Activated CD4-positive, alpha-beta T cell treated with anti-CD3 and anti-CD28 coated beads for 36 hours (primary cell): ENCODE measurements around the gene CKAP4. TPM values are rescaled to one million over a fixed set of nuclear protein-coding genes. Genes with fewer than 3 reads are reported as not detected.

Source experiments
- ATAC-seq: fragments of 200-7000 bp; cut with Tn5 transposase; one replicate; pipeline ENCODE4 v1.10.0; 2021; ENCODE audit warnings: mild to moderate bottlenecking, moderate library complexity
- CTCF ChIA-PET: fragments of 350-600 bp; sonication (Branson Sonifier 250); formaldehyde crosslinking; loops from one replicate; lab custom pipeline; 2021; ENCODE audit warnings: antibody characterized with exemption; lab: Charles Lee
- POLR2A ChIA-PET: fragments of 350-600 bp; sonication (Branson Sonifier 250); formaldehyde crosslinking; loops from one replicate; lab custom pipeline; 2021; ENCODE audit warnings: antibody characterized with exemption, inconsistent platforms; lab: Charles Lee
- DNase-seq: peaks from one replicate; pipeline ENCODE4 v3.0.0-alpha.2; 2020
- H3K27ac Mint-ChIP-seq: one replicate; pipeline ENCODE4 v1.8.0; 2021; ENCODE audit warnings: mixed read lengths
- H3K27me3 Mint-ChIP-seq: one replicate; pipeline ENCODE4 v1.8.0; 2021; ENCODE audit warnings: mixed read lengths
- H3K36me3 Mint-ChIP-seq: one replicate; pipeline ENCODE4 v1.8.0; 2021; ENCODE audit warnings: low read depth, mixed read lengths
- H3K4me1 Mint-ChIP-seq: one replicate; pipeline ENCODE4 v1.8.0; 2021; ENCODE audit warnings: mixed read lengths
- H3K4me3 Mint-ChIP-seq: one replicate; pipeline ENCODE4 v1.8.0; 2021; ENCODE audit warnings: mild to moderate bottlenecking, moderate library complexity, mixed read lengths
- H3K9me3 Mint-ChIP-seq: one replicate; pipeline ENCODE4 v1.8.0; 2021; ENCODE audit warnings: low read depth, mixed read lengths
- intact Hi-C, 2 experiments: fragments of 100-400 bp; cut with DNase I in 1 of 2; cut with micrococcal nuclease in 1 of 2; formaldehyde crosslinking; loops; one replicate each; pipeline versions ENCODE4 v1.14.2 to v1.15.1; 2022 to 2024; cut with DNase I, micrococcal nuclease
- total RNA-seq, 2 experiments: library from RNA; stranded (reverse); gene quantifications; one replicate each; pipeline ENCODE4 v1.2.3, GENCODE V29; 2021

CKAP4 gene
- total RNA-seq, 2 experiments from 2014 or later: 13.7 to 15.6 TPM

GRCh38 chr12:106274575-106275121, 26.8 kb upstream of the CKAP4 start:
- CTCF ChIA-PET: interaction anchor here (2.1 kb wide), 1 partner anchor 46 kb away, joined by 7 read pairs; no protein-coding TSS in a partner anchor
- POLR2A ChIA-PET: no interaction called here
- Mint-ChIP-seq H3K4me3 (no peak overlapping the region), H3K27ac (no peak overlapping the region), H3K4me1 (no peaks in the 10 kb centered on the region), H3K36me3 (no peaks in the 10 kb centered on the region), H3K9me3 (no peaks in the 10 kb centered on the region), H3K27me3 (no peaks in the 10 kb centered on the region)
- DNase-seq (no peak), ATAC-seq (no peak)
- intact Hi-C loops: no loop called here

GRCh38 chr12:106274012-106274411, 26.2 kb upstream of the CKAP4 start:
- no peaks in the 10 kb centered on the region for H3K27me3 Mint-ChIP-seq
- no peak for DNase-seq
- intact Hi-C loops: no loop called here
- H3K36me3 Mint-ChIP-seq: no peaks in the 10 kb centered on the region
- CTCF ChIA-PET: no interaction called here
- no peak overlapping the region for H3K4me3 Mint-ChIP-seq
- no peak overlapping the region for H3K27ac Mint-ChIP-seq
- H3K4me1 Mint-ChIP-seq: no peaks in the 10 kb centered on the region
- POLR2A ChIA-PET: no interaction called here
- H3K9me3 Mint-ChIP-seq: no peaks in the 10 kb centered on the region
- no peak for ATAC-seq

- POLR2A ChIA-PET: no interaction called here
- Mint-ChIP-seq H3K9me3 (no peaks in the 10 kb centered on the region), H3K4me1 (no peaks in the 10 kb centered on the region), H3K4me3 (no peak overlapping the region), H3K27me3 (no peaks in the 10 kb centered on the region), H3K36me3 (no peaks in the 10 kb centered on the region), H3K27ac (no peak overlapping the region)
- DNase-seq (no peak), ATAC-seq (no peak)
- CTCF ChIA-PET: interaction anchor here (1.9 kb wide), 1 partner anchor 50 kb away, joined by 5 read pairs; no protein-coding TSS in a partner anchor
- intact Hi-C loops: no loop called here
Observed at GRCh38 chr12:106273491-106273890, 25.7 kb upstream of the CKAP4 start.

GRCh38 chr12:106271575-106272505, 24.0 kb upstream of the CKAP4 start:
- CTCF ChIA-PET: interaction anchor here (0.7 to 1.9 kb wide), 5 partner anchors 11 to 851 kb away, joined by 3 to 6 read pairs (median 3); no protein-coding TSS in a partner anchor
- ATAC-seq (no peak), DNase-seq (no peak)
- Mint-ChIP-seq H3K9me3 (no peaks in the 10 kb centered on the region), H3K27me3 (no peaks in the 10 kb centered on the region), H3K36me3 (no peaks in the 10 kb centered on the region), H3K4me1 (peaks cover 4% of the 10 kb centered on the region), H3K27ac (no peak overlapping the region), H3K4me3 (no peak overlapping the region)
- POLR2A ChIA-PET: interaction anchor here (0.7 kb wide), 1 partner anchor 10 kb away, joined by 3 read pairs; no protein-coding TSS in a partner anchor
- intact Hi-C loops: no loop called here

GRCh38 chr12:106269150-106269771, 21.4 kb upstream of the CKAP4 start:
- H3K4me1 Mint-ChIP-seq: peaks cover 4% of the 10 kb centered on the region
- DNase-seq (no peak), ATAC-seq (no peak)
- no peaks in the 10 kb centered on the region for H3K9me3 Mint-ChIP-seq
- no peaks in the 10 kb centered on the region for H3K36me3 Mint-ChIP-seq
- no peaks in the 10 kb centered on the region for H3K27me3 Mint-ChIP-seq
- no peak overlapping the region for H3K4me3 Mint-ChIP-seq
- ChIA-PET POLR2A (no interaction called here), CTCF (interaction anchor here (1.3 to 1.4 kb wide), 2 partner anchors 13 to 45 kb away, joined by 5 to 8 read pairs; no protein-coding TSS in a partner anchor)
- intact Hi-C loops: no loop called here
- H3K27ac Mint-ChIP-seq: no peak overlapping the region

- ChIA-PET CTCF (interaction anchor here (1.9 kb wide), 1 partner anchor 15 kb away, joined by 8 read pairs; no protein-coding TSS in a partner anchor), POLR2A (no interaction called here)
- intact Hi-C loops: no loop called here
- Mint-ChIP-seq H3K4me3 (no peak overlapping the region), H3K9me3 (no peaks in the 10 kb centered on the region), H3K36me3 (no peaks in the 10 kb centered on the region), H3K27me3 (no peaks in the 10 kb centered on the region), H3K4me1 (peaks cover 4% of the 10 kb centered on the region), H3K27ac (no peak overlapping the region)
- no peak for ATAC-seq
- no peak for DNase-seq
Observed at GRCh38 chr12:106267535-106267934, 19.7 kb upstream of the CKAP4 start.

- DNase-seq: no peak
- ChIA-PET CTCF (interaction anchor here (0.8 to 1.8 kb wide), 2 partner anchors 13 to 38 kb away, joined by 3 to 5 read pairs; no protein-coding TSS in a partner anchor), POLR2A (no interaction called here)
- Mint-ChIP-seq H3K9me3 (no peaks in the 10 kb centered on the region), H3K27me3 (no peaks in the 10 kb centered on the region), H3K27ac (no peak overlapping the region), H3K4me1 (peaks cover 4% of the 10 kb centered on the region), H3K36me3 (no peaks in the 10 kb centered on the region), H3K4me3 (no peak overlapping the region)
- intact Hi-C loops: no loop called here
- no peak for ATAC-seq
Observed at GRCh38 chr12:106265116-106265515, 17.3 kb upstream of the CKAP4 start.

GRCh38 chr12:106258935-106259334, 11.1 kb upstream of the CKAP4 start:
- ATAC-seq (no peak), DNase-seq (no peak)
- Mint-ChIP-seq H3K36me3 (no peaks in the 10 kb centered on the region), H3K4me3 (no peak overlapping the region), H3K9me3 (no peaks in the 10 kb centered on the region), H3K27ac (no peak overlapping the region), H3K27me3 (no peaks in the 10 kb centered on the region), H3K4me1 (no peaks in the 10 kb centered on the region)
- ChIA-PET CTCF (interaction anchor here (0.6 kb wide), 1 partner anchor 29 kb away, joined by 3 read pairs; no protein-coding TSS in a partner anchor), POLR2A (no interaction called here)
- intact Hi-C loops: no loop called here

- intact Hi-C loops: no loop called here
- DNase-seq (no peak), ATAC-seq (no peak)
- Mint-ChIP-seq H3K4me3 (no peak overlapping the region), H3K4me1 (no peaks in the 10 kb centered on the region), H3K36me3 (no peaks in the 10 kb centered on the region), H3K27ac (no peak overlapping the region), H3K27me3 (no peaks in the 10 kb centered on the region), H3K9me3 (no peaks in the 10 kb centered on the region)
- POLR2A ChIA-PET: no interaction called here
- CTCF ChIA-PET: interaction anchor here (0.7 kb wide), 1 partner anchor 966 kb away, joined by 5 read pairs; no protein-coding TSS in a partner anchor
Observed at GRCh38 chr12:106258226-106258625, 10.4 kb upstream of the CKAP4 start.

- POLR2A ChIA-PET: no interaction called here
- intact Hi-C loops: no loop called here
Observed at GRCh38 chr12:106256524-106256923, 8.7 kb upstream of the CKAP4 start.

GRCh38 chr12:106255952-106256351, 8.1 kb upstream of the CKAP4 start:
- DNase-seq (no peak), ATAC-seq (no peak)
- Mint-ChIP-seq H3K9me3 (no peaks in the 10 kb centered on the region), H3K27ac (no peak overlapping the region), H3K27me3 (no peaks in the 10 kb centered on the region), H3K4me1 (no peaks in the 10 kb centered on the region), H3K36me3 (no peaks in the 10 kb centered on the region), H3K4me3 (no peak overlapping the region)
- ChIA-PET CTCF (interaction anchor here (0.5 to 1.2 kb wide), 3 partner anchors 21 to 40 kb away, joined by 3 to 4 read pairs (median 3); no protein-coding TSS in a partner anchor), POLR2A (no interaction called here)
- intact Hi-C loops: no loop called here

More at GRCh38 chr12:106256524-106256923, 8.7 kb upstream of the CKAP4 start:
- no peaks in the 10 kb centered on the region for H3K36me3 Mint-ChIP-seq
- no peak overlapping the region for H3K27ac Mint-ChIP-seq
- no peaks in the 10 kb centered on the region for H3K9me3 Mint-ChIP-seq
- DNase-seq: no peak
- H3K4me3 Mint-ChIP-seq: no peak overlapping the region
- no peak for ATAC-seq
- CTCF ChIA-PET: interaction anchor here (0.6 to 1.2 kb wide), 2 partner anchors 30 to 402 kb away, joined by 3 to 4 read pairs; no protein-coding TSS in a partner anchor
- H3K4me1 Mint-ChIP-seq: no peaks in the 10 kb centered on the region
- H3K27me3 Mint-ChIP-seq: no peaks in the 10 kb centered on the region
